ENCODE results near the gene SEC14L2.
"Not testable (repeated sequence)": the region's sequence is repeated elsewhere in the genome, so short reads cannot be mapped to it uniquely, and the experiment has no call there.

SEC14L2 gene

DNA sequence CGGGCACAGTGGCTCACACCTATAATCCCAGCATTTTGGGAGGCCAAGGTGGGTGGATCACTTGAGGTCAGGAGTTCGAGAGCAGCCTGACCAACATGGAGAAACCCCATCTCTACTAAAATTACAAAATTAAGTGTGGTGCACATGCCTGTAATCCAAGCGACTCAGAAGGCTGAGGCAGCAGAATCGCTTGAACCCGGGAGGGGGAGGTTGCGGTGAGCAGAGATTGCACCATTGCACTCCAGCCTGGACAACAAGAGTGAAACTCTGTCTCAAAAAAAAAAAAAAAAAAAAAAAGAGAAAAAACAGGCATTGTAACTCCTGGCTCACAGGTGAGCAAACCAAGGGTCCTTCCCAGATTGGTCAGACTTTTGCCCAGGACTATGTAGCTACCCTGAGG lies 63.7 kb downstream of the SEC14L2 start:
- DNase-seq: not testable (repeated sequence)

DNA sequence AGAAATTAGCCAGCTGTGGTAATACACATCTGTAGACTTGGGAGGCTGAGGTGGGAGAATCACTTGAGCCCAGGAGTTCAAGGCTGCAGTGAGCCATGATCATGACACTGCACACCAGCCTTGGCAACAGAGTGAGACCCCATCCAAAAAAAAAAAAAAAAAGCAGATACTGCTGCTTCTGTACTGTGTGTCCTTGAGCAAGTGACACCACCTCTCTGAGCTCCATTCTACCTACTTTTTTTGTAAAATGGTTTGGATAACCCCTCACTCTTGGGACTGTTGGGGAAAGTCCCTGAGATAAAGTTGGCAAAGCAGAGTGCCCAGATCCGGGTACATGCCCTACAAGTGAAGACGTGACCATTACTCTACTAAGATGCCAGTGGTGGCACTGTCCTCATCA lies 72.3 kb downstream of the SEC14L2 start:
- DNase-seq: no peak

DNA sequence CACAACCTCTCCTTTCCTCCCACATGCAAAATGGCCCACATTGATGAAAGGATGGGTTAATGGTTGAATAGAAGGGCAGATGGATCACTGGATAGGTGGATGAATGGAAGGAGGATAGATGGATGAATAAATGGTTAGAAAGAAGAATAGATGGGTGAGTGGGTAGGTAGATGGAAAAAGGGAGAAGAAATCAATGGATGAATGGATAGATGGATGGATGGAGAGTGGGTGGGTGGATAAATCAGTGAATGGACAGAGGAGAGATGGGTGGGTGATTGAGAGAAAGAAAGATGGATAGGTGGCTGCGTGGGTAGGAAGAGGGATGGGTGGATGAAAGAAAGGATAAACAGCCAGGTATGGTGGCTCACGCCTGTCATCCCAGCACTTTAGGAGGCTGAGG lies 73.8 kb downstream of the SEC14L2 start:
- no peak for DNase-seq

DNA sequence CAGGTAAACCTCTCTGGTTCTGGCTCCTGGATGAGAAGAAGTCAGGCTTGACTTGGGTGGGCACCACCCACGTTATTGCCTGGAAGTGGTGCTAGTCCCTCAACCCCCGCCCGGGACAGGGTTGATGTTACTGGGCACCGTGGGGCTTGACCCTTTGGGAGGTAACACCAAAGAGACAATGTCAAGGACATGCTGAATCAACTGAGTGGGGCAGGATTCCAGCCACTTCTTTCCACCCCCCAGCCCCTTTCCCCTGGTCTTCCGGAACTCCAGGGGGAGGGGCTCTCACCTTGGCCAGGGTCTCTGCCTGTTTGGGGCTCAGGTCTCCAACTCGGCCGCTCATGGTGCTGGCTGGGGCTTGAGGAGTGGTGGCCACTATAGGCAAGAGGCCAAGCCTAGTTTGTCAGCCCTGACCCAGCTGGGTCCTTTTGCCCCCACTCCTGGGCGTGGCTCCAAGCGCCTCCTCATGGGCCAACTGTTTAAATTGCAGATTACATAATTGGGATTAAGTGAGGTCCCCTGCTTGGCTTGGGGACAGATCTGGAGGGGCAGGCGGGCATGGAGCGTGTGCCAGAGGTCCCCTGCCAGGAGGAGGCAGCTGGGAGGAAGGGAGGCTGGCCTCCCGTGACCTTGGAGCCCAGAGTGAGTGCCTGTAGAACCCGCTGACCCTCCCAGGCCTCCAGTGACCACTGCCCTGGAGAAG lies 74.9 kb downstream of the SEC14L2 start, which contains the start of gene SEC14L3:
Gene SEC14L3, minus strand, starts transcription at position 402 of the 703 bp plus-strand sequence. Its CDS starts 59 bp downstream, at position 343.
- no peak for DNase-seq

DNA sequence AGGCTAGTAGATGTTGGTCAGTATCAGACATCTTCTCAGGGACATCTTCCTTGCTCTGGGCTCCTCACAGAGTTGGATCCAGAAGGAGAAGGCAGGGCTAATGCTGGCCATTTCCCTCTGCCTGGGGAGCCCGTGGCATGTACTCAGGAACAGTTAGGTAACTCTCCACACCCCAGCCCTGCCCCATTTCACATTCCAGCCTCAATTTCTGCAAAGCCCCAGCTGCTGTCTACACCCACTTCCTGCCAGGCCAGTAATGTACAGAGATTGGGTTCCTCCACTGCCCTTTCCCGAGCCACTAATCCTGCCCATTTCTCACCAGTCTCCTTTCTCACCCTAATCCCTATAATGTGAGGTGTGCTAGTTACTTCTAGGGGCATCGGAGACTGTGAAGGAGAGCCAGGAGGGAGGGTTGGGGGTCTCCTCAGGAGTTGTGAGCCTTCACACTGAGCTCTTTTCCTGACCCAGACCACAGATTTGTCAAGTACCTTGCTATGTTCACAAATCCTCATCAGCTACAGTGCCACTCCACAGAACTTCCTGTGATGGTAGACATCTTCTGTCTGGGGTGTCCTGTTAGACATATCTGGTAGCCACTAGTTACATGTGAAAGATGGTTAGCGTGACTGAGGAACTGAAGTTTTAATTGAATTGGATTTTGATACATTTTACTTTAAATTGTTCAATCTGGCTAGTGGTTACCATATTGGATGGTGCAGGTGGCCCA lies 76.3 kb downstream of the SEC14L2 start:
- DNase-seq: no peak

DNA sequence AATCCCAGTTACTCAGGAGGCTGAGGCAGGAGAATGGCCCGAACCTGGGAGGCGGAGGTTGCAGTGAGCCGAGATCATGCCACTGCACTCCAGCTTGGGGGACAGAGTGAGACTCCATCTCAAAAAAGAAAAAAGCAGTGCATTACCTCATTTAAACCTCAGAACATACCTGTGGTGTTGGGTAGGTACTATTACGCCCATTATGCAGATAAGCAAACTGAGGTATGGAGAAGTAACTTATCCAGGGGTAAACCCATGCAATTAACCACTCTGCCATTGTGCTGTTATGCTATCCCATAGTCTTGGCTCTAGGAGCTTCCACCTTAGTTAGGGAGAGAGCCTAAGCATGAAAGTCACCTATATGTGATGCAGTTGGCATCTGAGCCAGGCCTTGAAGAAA lies 77.3 kb downstream of the SEC14L2 start:
- no peak for DNase-seq
